RWPE1 (cell line): ENCODE results near the gene RPL23.

Source experiments
- CTCF ChIA-PET: fragments of 350-600 bp; sonication (Branson Sonifier 250); formaldehyde crosslinking; extraction: SDS; loops from one replicate; lab custom pipeline; 2021; lab: Yijun Ruan, JAX
- POLR2A ChIA-PET: fragments of 400-600 bp; formaldehyde crosslinking; extraction: SDS; loops from one replicate; lab custom pipeline; 2020; ENCODE audit warnings: antibody characterized with exemption; ENCODE audit not compliant: low non-redundant PET; lab: Yijun Ruan, JAX
- DNase-seq: peaks from one replicate; pipeline ENCODE4 v3.0.0; 2012; ENCODE audit warnings: low spot score
- H3K27ac ChIP-seq: fragments of 450-650 bp; 2 replicates; pipeline ENCODE4 v1.5.1; 2017
- TF ChIP-seq, protein P1 (sequence below): fragments of 450-650 bp; conservative IDR thresholded peaks from 2 replicates; pipeline ENCODE4 v1.5.1; 2017; ENCODE audit warnings: low read depth, mild to moderate bottlenecking

RPL23 gene

GRCh38 chr17:38885728-38886642 lies 32.5 kb upstream of the RPL23 start:
- CTCF ChIA-PET, result no interaction called here
- POLR2A ChIA-PET, result no interaction called here
- TF ChIP-seq, protein P1, sequence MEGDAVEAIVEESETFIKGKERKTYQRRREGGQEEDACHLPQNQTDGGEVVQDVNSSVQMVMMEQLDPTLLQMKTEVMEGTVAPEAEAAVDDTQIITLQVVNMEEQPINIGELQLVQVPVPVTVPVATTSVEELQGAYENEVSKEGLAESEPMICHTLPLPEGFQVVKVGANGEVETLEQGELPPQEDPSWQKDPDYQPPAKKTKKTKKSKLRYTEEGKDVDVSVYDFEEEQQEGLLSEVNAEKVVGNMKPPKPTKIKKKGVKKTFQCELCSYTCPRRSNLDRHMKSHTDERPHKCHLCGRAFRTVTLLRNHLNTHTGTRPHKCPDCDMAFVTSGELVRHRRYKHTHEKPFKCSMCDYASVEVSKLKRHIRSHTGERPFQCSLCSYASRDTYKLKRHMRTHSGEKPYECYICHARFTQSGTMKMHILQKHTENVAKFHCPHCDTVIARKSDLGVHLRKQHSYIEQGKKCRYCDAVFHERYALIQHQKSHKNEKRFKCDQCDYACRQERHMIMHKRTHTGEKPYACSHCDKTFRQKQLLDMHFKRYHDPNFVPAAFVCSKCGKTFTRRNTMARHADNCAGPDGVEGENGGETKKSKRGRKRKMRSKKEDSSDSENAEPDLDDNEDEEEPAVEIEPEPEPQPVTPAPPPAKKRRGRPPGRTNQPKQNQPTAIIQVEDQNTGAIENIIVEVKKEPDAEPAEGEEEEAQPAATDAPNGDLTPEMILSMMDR, result no peak
- peak overlapping the region; percentile 98 for H3K27ac ChIP-seq
- DNase-seq, result no peak

- TF ChIP-seq, protein P1, result no peak
- DNase-seq, result no peak
- CTCF ChIA-PET, result interaction anchor here (0.7 kb wide), 1 partner anchor 1131 kb away, joined by 4 read pairs; no protein-coding TSS in a partner anchor
- peak overlapping the region; percentile 98 for H3K27ac ChIP-seq
- POLR2A ChIA-PET, result no interaction called here
Observed at GRCh38 chr17:38885044-38885727, 31.7 kb upstream of the RPL23 start.

DNA sequence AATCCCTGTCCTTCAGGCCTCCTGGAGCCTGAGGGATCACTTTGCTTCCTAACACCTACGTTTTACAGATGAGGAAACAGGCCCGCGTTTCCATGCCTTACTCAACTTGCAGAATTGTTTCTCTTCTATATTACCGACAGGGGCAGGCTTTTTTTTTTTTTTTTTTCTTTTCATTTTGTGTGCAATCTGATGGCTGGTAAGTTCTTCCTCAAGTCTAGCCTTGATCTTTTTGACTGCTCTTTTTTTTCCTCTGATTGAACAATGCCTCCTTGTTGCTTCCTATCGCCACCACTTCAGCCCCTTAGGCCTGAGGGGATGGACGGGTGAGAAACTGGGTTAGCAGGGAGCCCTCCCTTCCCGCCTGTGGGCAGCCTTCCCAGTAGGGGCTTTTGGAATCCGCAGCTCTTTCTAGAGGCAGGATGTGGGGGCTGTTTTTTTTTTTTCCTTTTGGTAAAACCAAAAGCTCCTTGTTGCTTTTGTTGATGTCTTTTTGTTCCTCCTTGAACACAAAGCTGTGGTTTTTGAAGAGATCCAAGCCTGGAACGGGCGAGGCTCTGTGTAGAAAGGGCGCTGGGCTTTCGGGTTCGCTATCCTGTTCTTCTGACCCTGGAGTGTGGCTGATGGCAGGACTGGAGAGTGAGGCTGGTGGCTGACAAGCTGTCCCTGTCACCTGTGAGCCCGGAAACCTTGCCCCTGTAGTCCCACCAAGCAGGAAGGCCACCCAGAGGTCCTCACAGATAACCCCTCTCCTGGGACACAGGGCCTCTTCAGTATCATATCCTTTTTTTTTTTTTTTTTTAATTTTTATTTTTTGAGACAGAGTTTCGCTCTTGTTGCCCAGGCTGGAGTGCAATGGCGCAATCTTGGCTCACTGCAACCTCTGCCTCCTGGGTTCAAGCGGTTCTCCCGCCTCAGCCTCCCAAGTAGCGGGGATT lies 30.3 kb upstream of the RPL23 start:
- ChIA-PET POLR2A (interaction anchor here (0.6 kb wide), 2 partner anchors 35 to 57 kb away, joined by 3 read pairs; no protein-coding TSS in a partner anchor), CTCF (no interaction called here)
- H3K27ac ChIP-seq, result peak overlapping the region; percentile 98
- TF ChIP-seq, protein P1, result no peak
- DNase-seq, result no peak

- CTCF ChIA-PET, result no interaction called here
- no peak for DNase-seq
- peak overlapping the region; percentile 98 for H3K27ac ChIP-seq
- POLR2A ChIA-PET, result no interaction called here
- TF ChIP-seq, protein P1, result no peak
Observed at GRCh38 chr17:38882870-38883269, 29.3 kb upstream of the RPL23 start.

- TF ChIP-seq, protein P1, result no peak
- CTCF ChIA-PET, result no interaction called here
- POLR2A ChIA-PET, result interaction anchor here (0.5 kb wide), 1 partner anchor 56 kb away, joined by 7 read pairs; the partner anchor contains the start of gene CWC25
- DNase-seq, result no peak
- H3K27ac ChIP-seq, result peak overlapping the region; percentile 98
Observed at GRCh38 chr17:38881600-38882191, 28.2 kb upstream of the RPL23 start.
